ENCODE measurements around the gene MSRB1.
"Not testable (repeated sequence)": the region's sequence is repeated elsewhere in the genome, so short reads cannot be mapped to it uniquely, and the experiment has no call there.

The MSRB1 gene

DNA sequence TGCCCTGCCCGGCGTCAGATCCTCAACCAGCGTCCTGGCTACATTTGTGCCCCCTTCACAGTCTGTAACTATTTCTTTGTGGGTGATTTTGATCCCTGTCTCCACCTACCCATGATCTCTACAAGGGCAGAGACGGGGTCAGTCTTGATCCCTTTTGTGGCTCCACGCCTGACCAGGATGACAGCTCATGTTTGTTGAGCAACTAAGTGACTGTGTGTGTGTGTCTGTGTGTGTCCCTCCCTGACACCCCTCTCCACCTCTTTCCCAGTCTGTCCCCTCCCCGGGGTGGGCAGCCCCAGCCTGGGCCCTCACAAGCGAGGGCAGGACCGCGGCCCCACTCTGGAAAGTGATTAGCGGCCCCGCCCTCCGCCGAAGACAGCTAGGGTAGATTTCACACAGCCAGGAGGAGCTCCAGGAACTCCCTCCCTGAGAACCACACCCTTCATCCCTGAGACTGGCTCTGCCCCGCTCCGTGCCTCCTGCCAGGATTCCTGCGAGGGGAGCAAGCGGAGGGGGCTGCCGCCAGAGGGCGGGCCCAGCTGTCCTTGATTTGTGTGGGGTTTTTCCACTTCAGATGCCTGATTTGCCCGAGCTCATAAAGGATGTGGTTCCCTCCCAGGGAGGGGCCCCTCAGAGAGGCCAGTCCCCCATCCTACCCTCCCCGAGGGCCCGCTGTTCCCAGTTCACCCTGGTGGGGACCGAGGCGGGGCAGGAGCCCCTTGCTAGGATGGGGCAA is 19.5 kb downstream of the MSRB1 start:
- TF ChIP-seq, protein P1, sequence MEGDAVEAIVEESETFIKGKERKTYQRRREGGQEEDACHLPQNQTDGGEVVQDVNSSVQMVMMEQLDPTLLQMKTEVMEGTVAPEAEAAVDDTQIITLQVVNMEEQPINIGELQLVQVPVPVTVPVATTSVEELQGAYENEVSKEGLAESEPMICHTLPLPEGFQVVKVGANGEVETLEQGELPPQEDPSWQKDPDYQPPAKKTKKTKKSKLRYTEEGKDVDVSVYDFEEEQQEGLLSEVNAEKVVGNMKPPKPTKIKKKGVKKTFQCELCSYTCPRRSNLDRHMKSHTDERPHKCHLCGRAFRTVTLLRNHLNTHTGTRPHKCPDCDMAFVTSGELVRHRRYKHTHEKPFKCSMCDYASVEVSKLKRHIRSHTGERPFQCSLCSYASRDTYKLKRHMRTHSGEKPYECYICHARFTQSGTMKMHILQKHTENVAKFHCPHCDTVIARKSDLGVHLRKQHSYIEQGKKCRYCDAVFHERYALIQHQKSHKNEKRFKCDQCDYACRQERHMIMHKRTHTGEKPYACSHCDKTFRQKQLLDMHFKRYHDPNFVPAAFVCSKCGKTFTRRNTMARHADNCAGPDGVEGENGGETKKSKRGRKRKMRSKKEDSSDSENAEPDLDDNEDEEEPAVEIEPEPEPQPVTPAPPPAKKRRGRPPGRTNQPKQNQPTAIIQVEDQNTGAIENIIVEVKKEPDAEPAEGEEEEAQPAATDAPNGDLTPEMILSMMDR (IDR thresholded peaks at IDR 0.05; ENCODE audit: low read length, missing control alignments): peak; percentile 19
- peak; percentile 20 for DNase-seq (ENCODE audit: low read depth)
- H3K4me3 ChIP-seq (replicated peaks; ENCODE audit: low read depth, low read length): no peak overlapping the region

DNA sequence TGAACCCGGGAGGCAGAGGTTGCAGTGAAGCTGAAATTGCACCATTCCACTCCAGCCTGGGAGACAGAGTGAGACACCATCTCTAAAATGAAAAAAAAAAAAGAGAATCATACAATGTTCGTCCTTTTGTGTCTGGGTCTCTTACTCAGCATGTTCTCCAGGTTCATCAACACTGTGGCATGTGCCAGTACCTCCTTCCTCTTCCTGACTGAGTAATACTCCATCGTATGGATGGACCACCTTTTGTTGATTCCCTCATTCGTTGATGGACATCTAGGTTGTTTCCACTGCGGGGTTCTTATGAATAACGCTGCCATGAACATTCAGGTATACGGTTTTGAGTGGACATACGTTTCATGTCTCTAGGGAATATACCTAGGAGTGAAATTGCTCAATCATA is 20.6 kb downstream of the MSRB1 start:
- no peak overlapping the region for H3K4me3 ChIP-seq (replicated peaks; ENCODE audit: low read depth, low read length)
- TF ChIP-seq, protein P1 (IDR thresholded peaks at IDR 0.05; ENCODE audit: low read length, missing control alignments): no peak
- DNase-seq (ENCODE audit: low read depth): no peak

GRCh38 chr16:1920727-1921171 is 22.2 kb downstream of the MSRB1 start:
- TF ChIP-seq, protein P1 (IDR thresholded peaks at IDR 0.05; ENCODE audit: low read length, missing control alignments): no peak
- DNase-seq (ENCODE audit: low read depth): no peak
- no peak overlapping the region for H3K4me3 ChIP-seq (replicated peaks; ENCODE audit: low read depth, low read length)

GRCh38 chr16:1920122-1920521 is 22.9 kb downstream of the MSRB1 start:
- not testable (repeated sequence) for H3K4me3 ChIP-seq (replicated peaks; ENCODE audit: low read depth, low read length); DNase-seq (ENCODE audit: low read depth)

- TF ChIP-seq, protein P1 (IDR thresholded peaks at IDR 0.05; ENCODE audit: low read length, missing control alignments): no peak
- no peak overlapping the region for H3K4me3 ChIP-seq (replicated peaks; ENCODE audit: low read depth, low read length)
- DNase-seq (ENCODE audit: low read depth): no peak
These were observed 23.5 kb downstream of the MSRB1 start for GRCh38 chr16:1919327-1919998.

DNA sequence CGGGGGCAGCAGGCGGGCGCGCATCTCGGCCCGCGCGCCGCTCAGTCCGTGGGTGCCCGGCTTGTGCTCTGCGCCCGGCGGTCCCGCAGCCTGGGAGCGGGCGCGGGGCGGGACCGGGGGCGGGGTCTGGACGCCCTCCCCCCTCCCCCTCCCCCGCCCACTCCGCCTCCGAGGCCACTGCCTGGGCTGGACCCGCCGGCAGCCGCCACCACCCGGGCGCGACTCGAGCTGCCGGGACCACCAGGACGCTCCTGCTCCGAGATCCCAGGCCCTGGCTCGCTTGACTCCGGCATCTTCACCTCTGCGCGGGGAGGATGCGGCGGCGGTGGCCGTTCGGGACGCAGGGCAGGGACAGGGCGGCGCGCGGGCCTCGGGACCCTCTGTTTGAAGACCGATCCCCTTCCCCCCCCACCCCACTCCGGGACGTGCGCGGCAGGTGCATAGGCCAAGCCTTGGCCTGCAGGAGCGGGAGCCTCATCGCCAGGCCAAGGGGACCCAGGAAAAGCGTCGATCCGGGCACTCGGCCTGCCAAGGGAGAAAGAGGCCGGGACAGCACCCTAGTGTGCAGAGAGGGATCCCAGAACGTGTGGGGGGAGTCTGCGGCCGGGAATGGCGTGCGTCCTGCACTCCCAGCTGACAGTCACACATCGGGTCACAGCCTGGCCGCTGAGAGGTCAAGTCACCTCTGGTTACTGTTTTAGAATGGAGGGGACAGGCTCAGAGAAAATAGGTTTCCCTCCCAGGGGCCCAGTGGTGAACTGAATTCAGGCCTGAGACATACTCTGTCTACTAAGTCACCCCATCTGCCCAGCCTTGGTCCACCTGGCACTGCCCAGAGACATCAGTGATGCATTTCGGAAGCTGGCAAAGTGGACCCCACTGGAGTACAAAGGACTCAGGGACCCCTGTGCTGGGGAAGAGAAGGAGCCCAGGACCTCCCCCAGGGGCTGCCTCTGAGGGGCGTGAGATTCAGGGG is 24.4 kb downstream of the MSRB1 start, which contains the start of gene HS3ST6:
Gene HS3ST6, minus strand, starts transcription at position 65 of the 976 bp plus-strand sequence. CDS start 92 bp downstream, outside the sequence.
- TF ChIP-seq, protein P1 (IDR thresholded peaks at IDR 0.05; ENCODE audit: low read length, missing control alignments): no peak
- H3K4me3 ChIP-seq (replicated peaks; ENCODE audit: low read depth, low read length): no peak within 1 kb of the TSS
- DNase-seq (ENCODE audit: low read depth): no peak
